Measurements from ENCODE around the gene WNT3A.

GRCh38 chr1:228004856-228005462 lies 1.8 kb upstream of the WNT3A start:
- TF ChIP-seq CTCF (IDR thresholded peaks at IDR 0.05; ENCODE audit: insufficient read depth, low read length) (no peak), POLR2AphosphoS5 (IDR thresholded peaks at IDR 0.05; ENCODE audit: low read depth) (no peak), REST (IDR thresholded peaks at IDR 0.05; ENCODE audit: insufficient replicate concordance, low read depth) (no peak)

Measured in HL-60 (cell line).